ENCODE data around the gene LRMDA. TPM values are rescaled to one million over a fixed set of nuclear protein-coding genes. Genes with fewer than 3 reads are reported as not detected.

The LRMDA gene
- total and polyA plus RNA-seq, 2 donors (not counting 1 experiment from before 2014, with no cell fraction given) = 0.12 TPM; not detected in 1

DNA sequence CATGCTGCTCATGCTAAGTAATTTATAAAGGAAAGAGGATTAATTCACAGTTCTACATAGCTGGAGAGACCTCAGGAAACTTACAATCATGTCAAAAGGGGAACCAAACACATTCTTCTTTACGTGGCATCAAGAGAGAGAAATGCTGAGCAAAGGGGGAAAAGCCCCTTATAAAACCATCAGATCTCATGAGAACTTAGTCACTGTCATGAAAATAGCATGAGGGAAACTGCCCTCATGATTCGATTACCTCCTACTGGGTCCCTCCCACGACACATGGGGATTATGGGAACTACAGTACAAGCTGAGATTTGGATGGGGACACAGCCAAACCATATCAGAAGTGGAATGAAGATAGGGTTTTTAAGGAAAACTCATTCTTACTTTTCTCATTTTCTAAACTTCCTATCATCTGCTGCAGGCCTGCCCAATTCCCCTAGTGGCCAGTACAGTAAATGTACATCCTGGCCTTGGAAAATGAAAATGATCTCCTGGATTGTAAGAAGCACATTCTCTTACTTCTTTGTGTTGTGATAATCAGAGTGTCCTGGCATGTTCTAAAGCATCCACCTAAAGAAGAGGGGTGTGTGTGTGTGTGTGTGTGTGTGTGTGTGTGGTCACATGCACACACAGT, 421.5 kb downstream of the LRMDA start:
- Histone ChIP-seq H3K4me3 (ENCODE audit: control extremely low read depth in 1 of 5, extremely low read depth in 1 of 5, insufficient read depth in 1 of 5, low read depth in 2 of 5, low read length in 4 of 5) (no peak overlapping the region), H3K79me2 (ENCODE audit: control insufficient read depth, insufficient read depth, low read length) (no peaks in the 10 kb centered on the region), H3K27ac (ENCODE audit: low read length in 2 of 2) (no peak overlapping the region), H3K27me3 (replicated peaks in 1 of 4; ENCODE audit: control extremely low read depth in 1 of 4, control insufficient read depth in 3 of 4, insufficient read depth in 4 of 4, low read length in 3 of 4) (no peaks in the 10 kb centered on the region), H4K20me1 (ENCODE audit: control insufficient read depth, insufficient read depth, low read length, poor library complexity, severe bottlenecking) (no peaks in the 10 kb centered on the region), H2AFZ (ENCODE audit: insufficient read depth, low read depth, low read length, poor library complexity, severe bottlenecking) (no peak overlapping the region), H3K9ac (ENCODE audit: low read length) (no peak overlapping the region), H3K9me3 (ENCODE audit: control extremely low read depth in 1 of 3, control insufficient read depth in 2 of 3, insufficient read depth in 1 of 3, low read length in 2 of 3) (no peaks in the 10 kb centered on the region), H3K4me2 (replicated peaks; ENCODE audit: low read depth, low read length, poor library complexity, severe bottlenecking) (no peak overlapping the region), H3K4me1 (ENCODE audit: control insufficient read depth in 2 of 2, insufficient read depth in 2 of 2, low read length in 2 of 2) (no peaks in the 10 kb centered on the region), H3K36me3 (replicated peaks in 1 of 2; ENCODE audit: control extremely low read depth in 1 of 2, control insufficient read depth in 1 of 2, extremely low read depth in 1 of 2, insufficient read depth in 2 of 2, low read length in 1 of 2) (no peaks in the 10 kb centered on the region)
- intact Hi-C loops (cut with micrococcal nuclease) = no loop called here
- Mint-ChIP-seq H3K9me3 (ENCODE audit: insufficient read depth) (no peaks in the 10 kb centered on the region), H3K27ac (no peak overlapping the region), H3K4me1 (no peaks in the 10 kb centered on the region), H3K27me3 (no peaks in the 10 kb centered on the region), H3K4me3 (no peak overlapping the region)
- CTCF ChIA-PET = no interaction called here
- WGBS (ENCODE audit: insufficient coverage) = no CpG with 5 or more reads among the region's 3 CpGs
- POLR2A ChIA-PET = no interaction called here
- no peak for ATAC-seq (ENCODE audit: low read depth)
- no peak for TF ChIP-seq EZH2 (IDR thresholded peaks at IDR 0.05; ENCODE audit: borderline replicate concordance, insufficient read depth, low read depth, low read length, poor library complexity, severe bottlenecking)
- TF ChIP-seq, protein P1, sequence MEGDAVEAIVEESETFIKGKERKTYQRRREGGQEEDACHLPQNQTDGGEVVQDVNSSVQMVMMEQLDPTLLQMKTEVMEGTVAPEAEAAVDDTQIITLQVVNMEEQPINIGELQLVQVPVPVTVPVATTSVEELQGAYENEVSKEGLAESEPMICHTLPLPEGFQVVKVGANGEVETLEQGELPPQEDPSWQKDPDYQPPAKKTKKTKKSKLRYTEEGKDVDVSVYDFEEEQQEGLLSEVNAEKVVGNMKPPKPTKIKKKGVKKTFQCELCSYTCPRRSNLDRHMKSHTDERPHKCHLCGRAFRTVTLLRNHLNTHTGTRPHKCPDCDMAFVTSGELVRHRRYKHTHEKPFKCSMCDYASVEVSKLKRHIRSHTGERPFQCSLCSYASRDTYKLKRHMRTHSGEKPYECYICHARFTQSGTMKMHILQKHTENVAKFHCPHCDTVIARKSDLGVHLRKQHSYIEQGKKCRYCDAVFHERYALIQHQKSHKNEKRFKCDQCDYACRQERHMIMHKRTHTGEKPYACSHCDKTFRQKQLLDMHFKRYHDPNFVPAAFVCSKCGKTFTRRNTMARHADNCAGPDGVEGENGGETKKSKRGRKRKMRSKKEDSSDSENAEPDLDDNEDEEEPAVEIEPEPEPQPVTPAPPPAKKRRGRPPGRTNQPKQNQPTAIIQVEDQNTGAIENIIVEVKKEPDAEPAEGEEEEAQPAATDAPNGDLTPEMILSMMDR (IDR thresholded peaks at IDR 0.05) = no peak
- DNase-seq = no peak

DNA sequence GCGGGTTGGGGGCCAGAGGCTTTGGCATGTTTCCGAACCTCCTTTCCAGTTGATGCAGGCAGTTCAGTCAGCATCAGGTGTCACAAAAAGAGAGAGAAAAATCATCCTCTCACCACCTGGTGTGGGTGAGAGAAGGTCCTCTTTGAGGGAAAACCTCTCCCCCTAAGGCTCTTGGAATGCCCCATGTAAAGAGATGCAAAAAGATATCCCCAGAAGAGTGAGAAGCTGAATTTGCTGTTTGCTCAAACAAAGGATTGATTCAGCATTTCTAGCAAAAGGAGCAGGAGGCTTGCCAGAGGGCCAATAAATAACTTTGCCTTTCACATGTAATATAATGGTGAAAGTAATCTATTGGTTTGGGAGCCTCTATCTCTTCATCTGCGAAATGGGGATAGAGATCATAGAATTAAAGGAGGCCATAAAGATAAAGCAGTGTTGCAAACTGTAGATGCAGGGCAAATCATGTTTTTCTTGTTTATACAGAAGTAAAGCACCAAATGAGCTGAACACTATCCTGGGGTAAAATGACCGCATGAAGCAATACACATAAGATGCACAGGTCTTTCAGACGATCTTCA, 425.9 kb downstream of the LRMDA start:
- H3K4me1 Mint-ChIP-seq = no peaks in the 10 kb centered on the region
- 95% methylated on average over 3 of the region's 5 CpGs for WGBS (ENCODE audit: insufficient coverage)
- Histone ChIP-seq H3K9ac (ENCODE audit: low read length) (no peak overlapping the region), H3K4me1 (ENCODE audit: control insufficient read depth in 2 of 2, insufficient read depth in 2 of 2, low read length in 2 of 2) (no peaks in the 10 kb centered on the region), H3K9me3 (ENCODE audit: control extremely low read depth in 1 of 3, control insufficient read depth in 2 of 3, insufficient read depth in 1 of 3, low read length in 2 of 3) (no peaks in the 10 kb centered on the region), H3K27ac (ENCODE audit: low read length in 2 of 2) (no peak overlapping the region), H3K36me3 (replicated peaks in 1 of 2; ENCODE audit: control extremely low read depth in 1 of 2, control insufficient read depth in 1 of 2, extremely low read depth in 1 of 2, insufficient read depth in 2 of 2, low read length in 1 of 2) (no peaks in the 10 kb centered on the region), H2AFZ (ENCODE audit: insufficient read depth, low read depth, low read length, poor library complexity, severe bottlenecking) (no peak overlapping the region), H3K4me3 (ENCODE audit: control extremely low read depth in 1 of 5, extremely low read depth in 1 of 5, insufficient read depth in 1 of 5, low read depth in 2 of 5, low read length in 4 of 5) (no peak overlapping the region), H3K4me2 (replicated peaks; ENCODE audit: low read depth, low read length, poor library complexity, severe bottlenecking) (no peak overlapping the region), H3K27me3 (replicated peaks in 1 of 4; ENCODE audit: control extremely low read depth in 1 of 4, control insufficient read depth in 3 of 4, insufficient read depth in 4 of 4, low read length in 3 of 4) (no peaks in the 10 kb centered on the region), H4K20me1 (ENCODE audit: control insufficient read depth, insufficient read depth, low read length, poor library complexity, severe bottlenecking) (no peaks in the 10 kb centered on the region), H3K79me2 (ENCODE audit: control insufficient read depth, insufficient read depth, low read length) (no peaks in the 10 kb centered on the region)
- H3K27ac Mint-ChIP-seq = no peak overlapping the region
- POLR2A ChIA-PET = no interaction called here
- CTCF ChIA-PET = no interaction called here
- no peaks in the 10 kb centered on the region for H3K27me3 Mint-ChIP-seq
- ATAC-seq (ENCODE audit: low read depth) (no peak), DNase-seq (no peak)
- no peaks in the 10 kb centered on the region for H3K9me3 Mint-ChIP-seq (ENCODE audit: insufficient read depth)
- intact Hi-C loops (cut with micrococcal nuclease) = no loop called here
- TF ChIP-seq EZH2 (IDR thresholded peaks at IDR 0.05; ENCODE audit: borderline replicate concordance, insufficient read depth, low read depth, low read length, poor library complexity, severe bottlenecking) = no peak
- TF ChIP-seq, protein P1 (IDR thresholded peaks at IDR 0.05) = no peak
- no peak overlapping the region for H3K4me3 Mint-ChIP-seq
